Stimulated activated CD4-positive, alpha-beta T cell treated with anti-CD3 and anti-CD28 coated beads, TNF-alpha, amount 100 ng/mL, for 24 hours (primary cell): Measurements from ENCODE around the gene PHLDB3.

ENCODE experiments used
- DNase-seq, 3 experiments: peaks; one replicate each; pipeline ENCODE4 v3.0.0-alpha.2; 2020; ENCODE audit warnings: low read depth in 3 of 3

Gene PHLDB3

DNA sequence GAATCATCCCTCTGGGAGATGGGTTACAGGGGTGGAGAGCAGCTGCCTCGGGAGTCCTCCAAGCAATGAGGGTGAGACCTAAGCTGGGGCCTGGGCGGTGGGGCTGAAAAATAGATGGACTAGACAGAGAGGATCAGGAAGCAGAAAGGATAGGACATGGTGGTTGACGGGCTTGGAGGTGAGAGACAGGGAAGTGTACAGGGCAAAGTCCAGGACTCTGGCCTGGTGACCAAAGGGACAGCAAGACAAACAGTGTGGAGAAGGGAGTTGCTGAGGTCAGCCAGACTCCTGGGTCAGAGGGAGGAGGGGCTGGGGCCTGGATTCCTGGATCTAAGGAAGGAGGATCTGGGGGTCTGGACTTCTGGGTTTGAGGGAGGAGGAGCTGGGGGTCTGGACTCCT is 5.5 kb downstream of the PHLDB3 start:
- no peak for DNase-seq

DNA sequence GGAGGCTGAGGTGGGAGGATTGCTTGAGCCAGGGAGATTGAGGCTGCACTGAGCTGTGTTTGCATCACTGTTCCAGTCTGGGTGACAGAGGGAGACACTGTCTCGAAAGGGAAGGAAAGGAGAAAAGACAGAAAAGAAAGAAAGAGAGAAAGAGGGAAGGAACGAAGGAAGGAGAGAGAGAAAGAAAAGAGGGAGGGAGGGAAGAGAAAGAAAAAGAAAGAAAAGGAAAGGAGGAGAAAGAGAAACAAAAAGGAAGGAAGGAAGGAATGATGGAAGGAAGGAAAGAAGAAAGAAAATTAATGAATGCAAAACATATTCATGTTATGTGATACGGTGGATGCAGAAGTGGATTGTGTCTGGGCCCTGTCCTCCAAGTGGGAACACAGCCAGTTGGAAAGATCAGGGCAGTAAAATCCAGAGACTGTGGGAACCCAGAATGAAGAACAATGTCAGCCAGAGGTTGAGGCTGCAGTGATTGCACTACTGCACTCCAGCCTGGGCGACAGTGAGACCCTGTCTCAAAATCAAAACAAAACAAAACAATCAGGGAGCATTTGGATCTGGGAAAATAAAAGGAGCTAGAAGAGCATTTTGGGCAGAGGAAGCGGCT is 6.2 kb downstream of the PHLDB3 start:
- no peak for DNase-seq

DNA sequence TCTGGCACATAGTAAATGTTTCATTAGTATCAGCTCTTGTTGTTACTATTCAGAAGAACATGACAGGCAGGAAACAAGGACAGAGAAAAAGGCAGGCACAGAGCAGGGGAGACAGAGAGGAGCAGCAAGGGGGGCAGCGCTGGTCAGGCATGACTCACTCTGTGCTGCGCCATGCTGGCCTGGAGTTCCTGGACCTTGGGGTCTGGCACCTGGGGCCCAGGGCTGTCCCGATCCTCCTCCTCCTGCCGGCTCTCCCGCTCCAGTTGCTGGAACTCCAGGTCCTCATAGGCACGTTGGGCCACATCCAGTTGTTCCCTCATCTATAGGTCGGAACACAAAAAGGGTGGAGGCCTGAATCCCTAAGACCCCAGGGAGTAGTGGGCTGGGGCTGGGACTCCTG is 7.6 kb downstream of the PHLDB3 start:
- DNase-seq, result no peak

DNA sequence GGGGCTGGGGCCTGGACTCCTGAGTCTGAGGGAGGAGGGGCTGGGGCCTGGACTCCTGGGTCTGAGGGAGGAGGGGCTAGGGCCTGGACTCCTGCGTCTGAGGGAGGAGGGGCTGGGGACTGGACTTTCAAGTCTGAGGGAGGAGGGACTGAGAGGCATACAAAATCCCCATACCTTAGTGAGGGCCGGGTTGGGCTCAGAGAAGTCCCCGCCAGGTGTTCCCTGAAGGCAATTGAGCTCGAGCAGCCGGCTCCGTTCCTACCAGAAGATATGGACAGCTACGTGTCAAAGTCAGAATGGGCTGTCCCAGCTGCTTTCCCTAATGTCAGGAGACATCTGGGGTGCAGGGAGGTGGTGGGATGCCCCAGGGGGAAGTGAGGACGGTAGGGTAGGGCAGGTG is 9.5 kb downstream of the PHLDB3 start:
- DNase-seq, result no peak

DNA sequence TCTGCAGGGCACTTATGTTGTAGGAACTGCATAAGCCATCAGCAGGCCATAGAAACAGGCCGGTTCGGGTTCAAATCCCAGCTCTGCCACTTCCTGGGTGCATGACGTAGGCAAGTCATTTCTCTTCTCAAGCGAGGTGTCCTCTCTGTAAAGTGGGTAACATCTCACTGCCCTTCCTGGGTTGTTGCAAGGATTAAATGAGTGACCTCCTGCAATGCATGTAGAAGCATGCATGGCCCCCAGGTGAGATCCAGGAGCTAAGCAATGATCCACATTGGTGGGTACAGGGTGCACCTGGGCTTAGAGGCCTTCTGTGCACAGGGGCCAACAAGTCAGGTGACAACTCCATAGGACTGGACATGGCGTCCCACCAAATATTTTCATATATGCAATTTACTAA is 13.8 kb downstream of the PHLDB3 start:
- DNase-seq, result no peak

GRCh38 chr19:43489979-43490599 is 14.5 kb downstream of the PHLDB3 start:
- DNase-seq, result no peak

- DNase-seq, result no peak
Measured at GRCh38 chr19:43489310-43489709, 15.2 kb downstream of the PHLDB3 start.

DNA sequence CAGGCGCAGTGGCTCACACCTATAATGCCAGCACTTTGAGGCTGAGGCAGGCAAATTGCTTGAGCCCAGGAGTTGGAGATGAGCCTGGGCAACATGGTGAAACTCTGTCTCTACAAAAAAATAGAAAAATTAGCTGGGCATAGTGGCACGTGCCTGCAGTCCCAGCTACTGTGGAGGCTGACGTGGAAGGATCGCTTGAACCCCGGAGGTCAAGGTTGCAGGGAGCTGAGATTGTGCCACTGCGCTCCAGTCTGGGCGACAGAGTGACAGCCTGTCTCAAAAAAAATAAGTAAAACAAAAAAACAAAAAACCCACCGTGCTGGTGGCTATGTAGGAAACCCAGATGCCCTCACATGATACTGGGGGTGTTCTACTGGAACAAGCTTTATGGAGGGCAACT is 16.4 kb downstream of the PHLDB3 start:
- DNase-seq, result no peak

GRCh38 chr19:43486412-43486811 is 18.1 kb downstream of the PHLDB3 start:
- no peak for DNase-seq

GRCh38 chr19:43485951-43486350 is 18.6 kb downstream of the PHLDB3 start:
- DNase-seq, result no peak

GRCh38 chr19:43483281-43483680 is 21.3 kb downstream of the PHLDB3 start:
- DNase-seq, result no peak

GRCh38 chr19:43482193-43482592 is 22.4 kb downstream of the PHLDB3 start:
- no peak for DNase-seq

DNA sequence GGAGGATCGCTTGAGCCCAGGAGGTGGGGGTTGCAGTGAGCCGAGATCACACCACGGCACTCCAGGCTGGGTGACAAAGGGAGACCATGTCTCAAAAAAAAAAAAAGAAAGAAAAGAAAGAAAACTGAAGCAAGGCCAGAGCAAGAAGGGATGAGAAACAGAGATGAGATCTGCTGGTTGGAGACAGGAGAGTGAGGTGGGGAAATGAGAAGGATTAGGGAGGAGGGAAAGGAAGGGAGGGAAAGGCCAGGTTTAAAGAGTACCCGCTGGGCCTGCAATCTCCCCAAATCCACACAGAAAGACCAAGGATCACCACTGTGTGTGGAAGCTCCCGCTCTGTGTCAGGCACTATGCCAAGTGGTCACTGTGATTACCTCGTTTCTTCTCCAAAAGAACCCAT is 22.8 kb downstream of the PHLDB3 start:
- no peak for DNase-seq

DNA sequence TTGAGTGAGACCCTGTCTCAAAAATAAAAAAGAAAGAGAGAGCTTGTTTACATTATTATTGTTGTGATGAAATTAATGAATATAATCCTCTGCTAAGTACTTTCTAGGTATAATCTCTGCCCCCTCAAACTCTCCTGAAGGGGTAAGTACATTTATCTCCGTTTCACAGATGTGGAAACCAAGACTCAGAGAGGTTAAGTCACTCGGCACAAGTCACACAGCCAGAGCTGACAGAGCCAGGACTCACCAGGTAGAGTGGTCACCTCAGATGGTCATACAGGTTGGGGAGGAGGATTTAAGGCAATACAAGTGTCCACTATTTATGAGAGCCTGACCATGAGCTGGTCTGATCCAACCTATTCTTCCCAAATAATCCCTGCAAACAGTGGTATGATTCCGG is 24.0 kb downstream of the PHLDB3 start:
- DNase-seq, result no peak

DNA sequence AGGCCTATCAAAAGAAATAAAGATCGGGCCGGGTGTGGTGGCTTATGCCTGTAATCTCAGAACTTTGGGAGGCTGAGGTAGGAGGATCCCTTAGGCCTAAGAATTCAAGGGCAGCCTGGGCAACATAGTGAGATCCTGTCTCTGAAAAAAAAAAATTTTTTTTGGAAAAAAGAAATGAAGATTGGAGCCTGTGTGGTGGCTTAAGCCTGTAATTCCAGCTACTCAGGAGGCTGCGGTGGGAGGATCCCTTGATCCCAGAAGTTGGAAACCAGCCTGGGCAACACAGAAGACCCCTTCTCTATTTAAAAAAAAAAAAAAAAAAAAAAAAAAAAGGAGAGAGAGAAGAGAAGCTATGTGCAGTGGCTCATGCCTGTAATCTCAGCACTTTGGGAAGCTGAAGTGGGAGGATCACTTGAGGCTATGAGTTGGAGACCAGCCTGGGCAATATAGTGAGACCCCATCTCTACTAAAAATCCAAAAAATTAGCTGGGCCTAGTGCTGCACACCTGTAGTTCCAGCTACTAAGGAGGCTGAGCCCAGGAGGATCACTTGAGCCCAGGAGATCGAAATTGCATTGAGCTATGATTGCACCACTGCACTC is 24.5 kb downstream of the PHLDB3 start:
- no peak for DNase-seq

DNA sequence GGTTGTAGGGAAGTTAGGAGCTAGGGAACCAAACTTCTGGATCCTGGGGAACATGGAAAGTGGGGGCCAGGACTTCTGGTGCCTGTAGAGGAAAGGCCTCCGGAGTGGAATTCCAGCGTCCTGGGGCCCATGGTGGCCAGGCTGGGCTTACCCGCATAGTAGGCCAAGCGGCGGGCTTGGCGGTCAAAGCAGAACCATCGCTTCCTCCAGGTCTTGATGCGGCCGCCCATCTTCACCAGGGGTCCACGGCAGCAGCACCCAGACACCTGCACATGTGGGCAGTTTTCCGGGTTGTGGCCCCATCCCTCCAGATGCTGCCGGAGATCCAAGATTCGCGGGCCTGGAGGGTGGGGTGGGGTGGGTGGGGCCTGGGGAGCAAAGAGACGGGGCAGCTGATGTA is 25.3 kb downstream of the PHLDB3 start:
- no peak for DNase-seq

DNA sequence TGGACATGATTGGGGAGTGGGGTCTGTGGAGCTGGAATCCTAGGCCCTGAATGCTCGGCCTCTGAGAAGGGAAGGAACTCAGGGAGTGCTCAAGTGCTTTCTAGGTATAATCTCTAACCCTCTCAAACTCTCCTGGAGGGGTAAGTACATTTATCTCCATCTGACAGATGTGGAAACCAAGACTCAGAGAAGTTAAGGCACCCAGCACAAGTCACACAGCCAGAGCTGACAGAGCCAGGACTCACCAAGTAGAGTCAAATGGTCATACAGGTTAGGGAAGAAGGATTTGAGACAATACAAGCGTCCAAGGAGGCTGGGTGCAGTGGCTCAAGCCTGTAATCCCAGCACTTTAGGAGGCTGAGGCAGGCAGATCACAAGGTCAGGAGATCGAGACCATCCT is 26.2 kb downstream of the PHLDB3 start:
- no peak for DNase-seq

GRCh38 chr19:43476606-43477005 is 27.9 kb downstream of the PHLDB3 start:
- DNase-seq, result no peak

DNA sequence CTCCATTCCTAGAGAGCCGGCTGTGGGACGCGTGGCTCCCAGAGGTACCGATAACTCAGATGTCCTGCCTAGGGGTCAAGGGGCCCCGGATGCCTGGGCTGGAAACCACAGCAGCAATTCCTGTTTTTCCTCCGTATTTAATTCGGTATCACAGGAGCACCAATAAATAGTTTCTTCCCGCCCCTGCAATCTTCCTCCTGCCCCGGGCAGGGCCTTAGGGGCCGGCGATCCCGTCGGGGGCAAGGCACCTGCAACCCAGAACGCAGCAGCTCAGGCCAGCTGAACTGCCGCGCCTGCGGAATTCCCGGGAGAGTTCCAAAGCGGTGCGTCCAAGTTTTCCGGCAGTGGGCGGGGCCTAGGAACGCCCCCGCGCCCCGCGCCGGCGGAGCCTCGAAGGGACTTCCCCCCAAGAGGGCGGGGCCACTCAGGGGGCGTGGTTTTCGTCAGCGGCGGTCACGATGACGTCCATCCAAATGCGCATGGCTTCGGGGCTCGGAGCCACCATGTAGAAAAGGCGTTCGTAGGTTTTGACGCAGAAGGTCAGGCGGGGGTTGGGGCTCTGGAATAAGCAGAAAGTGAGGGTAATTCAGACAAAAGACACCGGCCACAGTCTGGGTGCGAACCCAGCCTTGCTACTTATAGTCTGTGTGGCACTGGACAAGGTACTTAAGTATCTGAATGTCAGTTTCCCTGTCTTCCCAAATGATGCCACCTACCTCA is 29.4 kb downstream of the PHLDB3 start:
- peak; percentile 88 to 96 (median 95) for DNase-seq

DNA sequence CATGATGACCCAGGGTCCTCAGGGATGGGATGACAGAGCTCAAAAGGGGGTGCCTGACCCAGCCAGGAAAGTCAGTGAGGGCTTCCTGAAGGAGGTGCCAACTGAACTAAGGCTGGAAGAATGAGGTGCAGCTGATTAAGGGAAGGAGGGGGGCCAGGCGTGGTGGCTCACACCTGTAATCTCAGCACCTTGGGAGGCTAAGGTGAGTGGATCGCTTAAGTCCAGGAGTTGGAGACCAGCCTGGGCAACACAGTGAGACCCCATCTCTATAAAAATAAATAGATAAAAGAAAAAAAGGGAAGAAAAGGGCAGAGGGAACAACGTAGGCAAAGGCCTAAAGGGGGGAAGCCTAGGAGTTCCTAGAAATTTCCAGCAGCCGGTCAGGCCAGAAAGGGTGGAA is 30.1 kb downstream of the PHLDB3 start:
- DNase-seq, result no peak

DNA sequence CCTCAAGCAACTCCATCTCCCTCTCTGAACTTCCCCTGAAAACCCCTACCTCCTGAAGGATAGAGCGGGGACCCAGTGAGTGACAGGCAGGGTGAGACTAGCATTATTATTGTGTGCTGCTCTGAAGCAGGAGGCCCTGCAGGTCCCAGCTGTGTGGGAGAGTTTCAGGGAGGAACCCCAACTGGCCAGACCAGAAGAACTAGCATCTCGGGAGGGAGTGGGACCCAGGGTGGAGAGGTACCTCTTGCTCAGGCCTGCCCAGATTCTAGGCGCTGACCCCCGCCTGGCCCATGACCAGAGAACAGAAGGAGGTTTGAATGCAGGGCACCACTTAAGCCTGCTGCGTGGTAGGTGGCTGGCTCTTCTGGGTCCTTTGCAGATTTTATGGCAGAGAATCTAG is 33.5 kb downstream of the PHLDB3 start:
- DNase-seq, result no peak

- DNase-seq, result peak in 2 of 3 experiments; percentile 16 to 50
Measured at GRCh38 chr19:43470288-43470687, 34.3 kb downstream of the PHLDB3 start.

- no peak for DNase-seq
Measured at GRCh38 chr19:43469160-43469480, 35.4 kb downstream of the PHLDB3 start.
